Astrocyte (in vitro differentiated cells and primary cell): Measurements from ENCODE around the gene MMP8. TPM values are rescaled to one million over a fixed set of nuclear protein-coding genes. Genes with fewer than 3 reads are reported as not detected.
"Not testable (repeated sequence)": the region's sequence is repeated elsewhere in the genome, so short reads cannot be mapped to it uniquely, and the experiment has no call there.

Experiments used
- DNase-seq: peaks from one replicate; pipeline ENCODE4 v3.0.0-alpha.2; 2010; ENCODE audit warnings: low read depth
- FAIRE-seq: peaks from 2 replicates; lab custom pipeline; 2011; peaks lifted over from hg19 to GRCh38; lab: Jason Lieb, UNC
- H2AFZ ChIP-seq: 2 replicates; pipeline ENCODE4 v1.6.0; 2012; ENCODE audit warnings: low read depth, low read length, inconsistent platforms
- H3K27ac ChIP-seq: 2 replicates; pipeline ENCODE4 v1.5.1; 2011; ENCODE audit warnings: low read depth, low read length, inconsistent platforms
- H3K27me3 ChIP-seq: 2 replicates; pipeline ENCODE4 v1.6.0; 2011; ENCODE audit warnings: low read length, inconsistent platforms; ENCODE audit not compliant: insufficient read depth
- H3K36me3 ChIP-seq: 2 replicates; pipeline ENCODE4 v1.5.1; 2011; ENCODE audit warnings: low read length, inconsistent platforms; ENCODE audit not compliant: insufficient read depth
- H3K4me1 ChIP-seq: 2 replicates; pipeline ENCODE4 v1.5.1; 2011; ENCODE audit warnings: low read length, inconsistent platforms; ENCODE audit not compliant: insufficient read depth
- H3K4me2 ChIP-seq: 2 replicates; pipeline ENCODE4 v1.6.0; 2012; ENCODE audit warnings: low read length, inconsistent platforms
- H3K4me3 ChIP-seq: 2 replicates; pipeline ENCODE4 v1.5.1; 2011; ENCODE audit warnings: low read depth, mild to moderate bottlenecking, low read length, inconsistent platforms; ENCODE audit not compliant: insufficient read depth
- H3K79me2 ChIP-seq: 2 replicates; pipeline ENCODE4 v1.6.0; 2012; ENCODE audit warnings: mild to moderate bottlenecking, low read length, inconsistent platforms; ENCODE audit not compliant: insufficient read depth
- H3K9ac ChIP-seq: 2 replicates; pipeline ENCODE4 v1.6.0; 2012; ENCODE audit warnings: mild to moderate bottlenecking, low read length, inconsistent platforms
- H3K9me3 ChIP-seq: 2 replicates; pipeline ENCODE4 v1.5.1; 2012; ENCODE audit warnings: low read depth, mild to moderate bottlenecking, low read length, inconsistent platforms; ENCODE audit not compliant: insufficient read depth
- H4K20me1 ChIP-seq: 2 replicates; pipeline ENCODE4 v1.6.0; 2012; ENCODE audit warnings: low read length, inconsistent platforms; ENCODE audit not compliant: insufficient read depth
- H3K27ac Mint-ChIP-seq: one replicate; pipeline ENCODE4 v1.8.0; 2021; ENCODE audit warnings: mild to moderate bottlenecking, mixed read lengths; ENCODE audit not compliant: unreplicated experiment
- H3K27me3 Mint-ChIP-seq: one replicate; pipeline ENCODE4 v1.8.0; 2021; ENCODE audit warnings: low read depth, mixed read lengths; ENCODE audit not compliant: unreplicated experiment
- H3K36me3 Mint-ChIP-seq: one replicate; pipeline ENCODE4 v1.8.0; 2021; ENCODE audit warnings: low read depth, mixed read lengths; ENCODE audit not compliant: unreplicated experiment
- H3K4me1 Mint-ChIP-seq: one replicate; pipeline ENCODE4 v1.8.0; 2021; ENCODE audit warnings: low read depth, mixed read lengths; ENCODE audit not compliant: unreplicated experiment
- H3K4me3 Mint-ChIP-seq: one replicate; pipeline ENCODE4 v1.8.0; 2021; ENCODE audit warnings: mild to moderate bottlenecking, moderate library complexity, mixed read lengths; ENCODE audit not compliant: unreplicated experiment
- H3K9me3 Mint-ChIP-seq: one replicate; pipeline ENCODE4 v1.8.0; 2021; ENCODE audit warnings: mild to moderate bottlenecking, mixed read lengths; ENCODE audit not compliant: unreplicated experiment
- CTCF ChIP-seq: IDR thresholded peaks from 2 replicates; pipeline ENCODE4 v1.5.1; 2011; ENCODE audit warnings: low read depth, mild to moderate bottlenecking, inconsistent platforms, low read length, moderate library complexity; ENCODE audit not compliant: insufficient read depth
- EZH2 ChIP-seq: IDR thresholded peaks from 2 replicates; pipeline ENCODE4 v1.6.1; 2012; ENCODE audit warnings: mild to moderate bottlenecking, low read length, inconsistent platforms; ENCODE audit not compliant: insufficient read depth
- total RNA-seq: library from RNA; stranded (reverse); gene quantifications from 2 replicates; pipeline ENCODE4 v1.2.1, GENCODE V29; 2021

MMP8 gene
- total RNA-seq, 1 donor from 2014 or later, result not detected

DNA sequence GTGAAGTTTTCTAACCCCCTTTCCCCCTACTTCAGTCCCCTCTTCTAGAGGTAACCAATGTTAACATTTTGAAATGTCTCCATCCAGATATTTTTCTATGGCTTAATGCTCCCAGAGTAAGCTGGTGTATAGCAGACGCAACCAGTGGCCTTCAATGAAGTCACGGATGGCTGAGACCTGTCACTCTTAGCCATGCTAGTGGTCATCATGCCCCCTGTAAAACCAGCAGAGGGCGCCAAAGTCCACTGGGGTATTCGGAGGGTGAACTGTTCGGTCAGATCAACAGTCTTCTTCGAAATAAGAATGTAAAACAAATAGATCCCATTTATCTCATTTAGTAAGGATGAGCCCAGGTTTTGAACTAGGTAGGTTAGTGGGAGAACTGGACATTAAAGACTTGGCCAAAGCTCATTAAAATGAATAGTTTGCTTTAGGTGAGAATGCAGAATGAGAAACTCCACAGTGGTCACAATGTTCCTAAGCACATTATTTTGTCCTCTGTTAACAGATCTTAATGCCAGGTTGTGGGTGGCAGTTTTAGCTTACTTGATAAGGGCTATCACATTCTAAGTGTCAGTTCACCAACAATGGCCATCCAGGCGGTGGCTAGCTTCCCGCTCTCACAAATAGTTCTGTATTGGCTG is 8.6 kb upstream of the MMP8 start:
- H3K4me3 ChIP-seq, result no peak overlapping the region
- no peak for FAIRE-seq
- no peaks in the 10 kb centered on the region for H3K9me3 ChIP-seq
- no peaks in the 10 kb centered on the region for H3K4me1 Mint-ChIP-seq
- no peaks in the 10 kb centered on the region for H3K79me2 ChIP-seq
- no peak overlapping the region for H3K27ac Mint-ChIP-seq
- no peaks in the 10 kb centered on the region for H4K20me1 ChIP-seq
- TF ChIP-seq CTCF (peak; percentile 62), EZH2 (no peak)
- H3K36me3 Mint-ChIP-seq, result no peaks in the 10 kb centered on the region
- no peak overlapping the region for H3K27ac ChIP-seq
- H3K36me3 ChIP-seq, result no peaks in the 10 kb centered on the region
- H3K27me3 ChIP-seq, result no peaks in the 10 kb centered on the region
- no peak overlapping the region for H3K9ac ChIP-seq
- no peak overlapping the region for H2AFZ ChIP-seq
- no peak overlapping the region for H3K4me3 Mint-ChIP-seq
- no peaks in the 10 kb centered on the region for H3K4me1 ChIP-seq
- DNase-seq, result no peak
- peaks cover 1% of the 10 kb centered on the region for H3K27me3 Mint-ChIP-seq
- H3K4me2 ChIP-seq, result no peak overlapping the region
- no peaks in the 10 kb centered on the region for H3K9me3 Mint-ChIP-seq

GRCh38 chr11:102730944-102731343 is 6.2 kb upstream of the MMP8 start:
- H3K36me3 ChIP-seq, H3K9me3 Mint-ChIP-seq, H3K27ac ChIP-seq, H3K27me3 ChIP-seq, DNase-seq, H3K4me2 ChIP-seq, H3K9ac ChIP-seq, H3K4me3 Mint-ChIP-seq, H3K79me2 ChIP-seq, H2AFZ ChIP-seq, H3K4me1 Mint-ChIP-seq, H4K20me1 ChIP-seq, H3K27me3 Mint-ChIP-seq, H3K36me3 Mint-ChIP-seq, H3K4me3 ChIP-seq, H3K27ac Mint-ChIP-seq, H3K9me3 ChIP-seq, H3K4me1 ChIP-seq: not testable (repeated sequence)
- peak; percentile 87 for FAIRE-seq

DNA sequence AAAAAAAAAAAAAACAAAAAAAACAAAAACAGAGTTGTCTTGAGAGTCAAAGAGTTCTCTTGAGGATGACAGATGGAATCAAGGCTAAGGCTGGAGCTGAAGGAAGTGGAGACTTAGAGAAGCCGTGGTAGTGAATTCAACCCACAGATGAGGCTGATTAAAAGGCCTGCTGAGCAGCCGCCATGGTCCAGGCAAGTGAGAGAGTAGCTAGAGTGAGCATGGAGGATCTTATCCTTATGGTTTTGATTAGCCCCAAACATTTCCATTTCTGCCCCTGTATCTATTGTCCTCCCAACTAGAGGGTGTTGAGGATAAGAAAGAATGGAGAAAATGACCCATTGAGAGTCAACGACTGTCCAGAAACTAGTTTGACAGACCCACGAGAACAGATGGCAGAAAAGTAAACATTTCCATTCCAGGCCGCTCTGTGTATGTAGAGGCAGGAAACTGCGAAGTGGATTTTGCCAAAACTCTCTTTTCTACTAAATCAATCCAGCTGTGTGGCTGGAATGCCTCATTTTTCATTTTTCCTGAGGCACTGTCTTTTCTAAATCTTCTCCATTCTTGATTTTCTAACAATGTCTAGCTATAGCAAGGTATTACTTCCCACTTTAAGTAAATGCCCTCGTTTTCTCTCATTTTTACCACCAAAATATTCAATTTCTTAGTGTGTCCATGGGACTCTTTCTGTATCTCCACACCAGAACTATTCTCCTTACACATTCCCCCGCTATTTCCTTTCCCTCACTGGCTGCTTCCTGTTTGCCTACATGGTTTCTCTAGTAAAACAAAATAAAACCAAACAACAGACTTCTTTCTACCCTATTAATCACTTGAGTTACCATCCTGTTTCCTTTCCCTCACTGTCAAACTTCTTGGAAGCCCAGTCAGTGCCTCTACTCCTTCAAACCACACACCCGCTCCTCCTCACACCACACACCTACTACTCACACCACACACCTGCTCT is 5.4 kb upstream of the MMP8 start:
- DNase-seq (peak; percentile 16), FAIRE-seq (no peak)
- no peaks in the 10 kb centered on the region for H3K79me2 ChIP-seq
- H3K9me3 Mint-ChIP-seq, result no peaks in the 10 kb centered on the region
- H3K4me1 Mint-ChIP-seq, result peaks cover 5% of the 10 kb centered on the region
- H3K27ac Mint-ChIP-seq, result no peak overlapping the region
- H3K4me3 ChIP-seq, result no peak overlapping the region
- H3K9me3 ChIP-seq, result no peaks in the 10 kb centered on the region
- no peaks in the 10 kb centered on the region for H3K36me3 ChIP-seq
- H3K4me3 Mint-ChIP-seq, result no peak overlapping the region
- H3K36me3 Mint-ChIP-seq, result no peaks in the 10 kb centered on the region
- no peak overlapping the region for H2AFZ ChIP-seq
- no peak overlapping the region for H3K27ac ChIP-seq
- H4K20me1 ChIP-seq, result no peaks in the 10 kb centered on the region
- H3K27me3 ChIP-seq, result no peaks in the 10 kb centered on the region
- no peak overlapping the region for H3K9ac ChIP-seq
- H3K4me2 ChIP-seq, result no peak overlapping the region
- H3K4me1 ChIP-seq, result peaks cover 7% of the 10 kb centered on the region
- TF ChIP-seq EZH2, result no peak
- TF ChIP-seq CTCF, result no peak
- H3K27me3 Mint-ChIP-seq, result no peaks in the 10 kb centered on the region
